GM18951 (cell line): ENCODE measurements around the gene EFNB2.

Experiments
- POLR2A ChIP-seq: IDR thresholded peaks from 4 replicates; pipeline ENCODE4 v1.6.1; 2011; ENCODE audit warnings: mild to moderate bottlenecking; ENCODE audit not compliant: insufficient read length, insufficient read depth; ENCODE audit errors: extremely low read depth
- in situ Hi-C: fragments of 300-500 bp; cut with MboI; formaldehyde crosslinking; loops from one replicate; pipeline ENCODE4 v1.12.0; 2022; ENCODE audit warnings: low sequenced_read_pairs, mixed read lengths, inconsistent platforms; ENCODE audit not compliant: unreplicated experiment

EFNB2 gene

GRCh38 chr13:106535552-106536243 is at the start of gene EFNB2:
Gene EFNB2 (minus strand): TSS chr13:106535662. CDS start chr13:106534964, 698 bp downstream.
- in situ Hi-C loops: loop anchor here (25.0 kb wide), 1 partner anchor 448 kb away; no protein-coding TSS in a partner anchor
- TF ChIP-seq POLR2A: peak; percentile 78

- no peak for TF ChIP-seq POLR2A
Observed at GRCh38 chr13:106581225-106581624, 45.8 kb upstream of the EFNB2 start.

GRCh38 chr13:106575896-106576295 is 40.4 kb upstream of the EFNB2 start:
- no peak for TF ChIP-seq POLR2A
- in situ Hi-C loops: no loop called here

More at GRCh38 chr13:106581225-106581624, 45.8 kb upstream of the EFNB2 start:
- in situ Hi-C loops: no loop called here

- in situ Hi-C loops: no loop called here
- no peak for TF ChIP-seq POLR2A
Observed at GRCh38 chr13:106573868-106574267, 38.4 kb upstream of the EFNB2 start.

GRCh38 chr13:106573284-106573846 is 37.9 kb upstream of the EFNB2 start:
- in situ Hi-C loops: no loop called here
- TF ChIP-seq POLR2A: no peak

- TF ChIP-seq POLR2A: no peak
- in situ Hi-C loops: no loop called here
Observed at GRCh38 chr13:106570299-106570852, 34.9 kb upstream of the EFNB2 start.

GRCh38 chr13:106569233-106570095 is 34.0 kb upstream of the EFNB2 start:
- TF ChIP-seq POLR2A: no peak
- in situ Hi-C loops: no loop called here

GRCh38 chr13:106568299-106569003 is 33.0 kb upstream of the EFNB2 start:
- no peak for TF ChIP-seq POLR2A

GRCh38 chr13:106567474-106568298 is 32.2 kb upstream of the EFNB2 start, which contains the start of gene ARGLU1:
Gene ARGLU1 (minus strand): TSS chr13:106568137. CDS start chr13:106567919, 218 bp downstream.
- TF ChIP-seq POLR2A: peak; percentile 97
- in situ Hi-C loops: no loop called here

More at GRCh38 chr13:106568299-106569003, 33.0 kb upstream of the EFNB2 start:
- in situ Hi-C loops: no loop called here

GRCh38 chr13:106566641-106567473 is 31.4 kb upstream of the EFNB2 start:
- in situ Hi-C loops: no loop called here
- no peak for TF ChIP-seq POLR2A
